H9 (cell line): ENCODE measurements around the gene SH3GLB2. TPM values are rescaled to one million over a fixed set of nuclear protein-coding genes. Genes with fewer than 3 reads are reported as not detected.

Source experiments
- DNase-seq: peaks from one replicate; pipeline ENCODE4 v3.0.0-alpha.2; 2017
- H2AFZ ChIP-seq: one replicate; pipeline ENCODE4 v1.6.1; 2013; ENCODE audit warnings: mild to moderate bottlenecking, low read length, control low read depth, moderate library complexity
- H2AK5ac ChIP-seq: 2 replicates; pipeline ENCODE4 v1.6.1; 2013; ENCODE audit warnings: low read length, control low read depth, mixed read lengths; ENCODE audit not compliant: insufficient read length
- H2BK120ac ChIP-seq: one replicate; pipeline ENCODE4 v1.6.1; 2013; ENCODE audit warnings: low read depth, mild to moderate bottlenecking, low read length, control low read depth, inconsistent platforms; ENCODE audit not compliant: poor library complexity, severe bottlenecking
- H2BK12ac ChIP-seq: 2 replicates; pipeline ENCODE4 v1.6.1; 2013; ENCODE audit warnings: low read length, control low read depth, mixed read lengths, low read depth; ENCODE audit not compliant: insufficient read length
- H2BK15ac ChIP-seq: 2 replicates; pipeline ENCODE4 v1.6.1; 2013; ENCODE audit warnings: low read depth, low read length, control low read depth
- H2BK20ac ChIP-seq: one replicate; pipeline ENCODE4 v1.6.1; 2013; ENCODE audit warnings: low read depth, mild to moderate bottlenecking, low read length, control low read depth, inconsistent platforms; ENCODE audit not compliant: poor library complexity, severe bottlenecking
- H2BK5ac ChIP-seq: 2 replicates; pipeline ENCODE4 v1.6.1; 2013; ENCODE audit warnings: low read length, control low read depth, mixed read lengths; ENCODE audit not compliant: insufficient read length
- H3K14ac ChIP-seq: 2 replicates; pipeline ENCODE4 v1.6.1; 2013; ENCODE audit warnings: low read length, control low read depth; ENCODE audit not compliant: insufficient read depth
- H3K18ac ChIP-seq: 2 replicates; pipeline ENCODE4 v1.6.1; 2013; ENCODE audit warnings: low read depth, mild to moderate bottlenecking, mixed read lengths, low read length, control low read depth; ENCODE audit not compliant: insufficient read length
- H3K23ac ChIP-seq: 2 replicates; pipeline ENCODE4 v1.6.1; 2013; ENCODE audit warnings: low read length, control low read depth, mixed read lengths, low read depth; ENCODE audit not compliant: insufficient read length
- H3K23me2 ChIP-seq: 2 replicates; pipeline ENCODE4 v1.6.1; 2013; ENCODE audit warnings: low read depth, mild to moderate bottlenecking, mixed read lengths, low read length, control low read depth; ENCODE audit not compliant: insufficient read length, poor library complexity, severe bottlenecking
- H3K27ac ChIP-seq: 2 replicates; pipeline ENCODE4 v1.5.1; 2013; ENCODE audit warnings: low read length, control low read depth, mixed read lengths, low read depth; ENCODE audit not compliant: insufficient read length
- H3K27me3 ChIP-seq: 2 replicates; pipeline ENCODE4 v1.6.1; 2013; ENCODE audit warnings: low read length, control low read depth, inconsistent platforms; ENCODE audit not compliant: insufficient read depth
- H3K4ac ChIP-seq: 2 replicates; pipeline ENCODE4 v1.6.1; 2013; ENCODE audit warnings: low read depth, mild to moderate bottlenecking, control low read depth, inconsistent platforms, low read length, moderate library complexity
- H3K4me1 ChIP-seq: 2 replicates; pipeline ENCODE4 v1.6.1; 2013; ENCODE audit warnings: low read length, control low read depth, inconsistent platforms; ENCODE audit not compliant: insufficient read depth
- H3K4me2 ChIP-seq: 2 replicates; pipeline ENCODE4 v1.6.1; 2013; ENCODE audit warnings: low read length, control low read depth, mixed read lengths; ENCODE audit not compliant: insufficient read length, insufficient read depth
- H3K56ac ChIP-seq: 2 replicates; pipeline ENCODE4 v1.6.1; 2013; ENCODE audit warnings: low read depth, mild to moderate bottlenecking, mixed read lengths, low read length, control low read depth; ENCODE audit not compliant: insufficient read length
- H3K79me1 ChIP-seq: 2 replicates; pipeline ENCODE4 v1.6.1; 2013; ENCODE audit warnings: low read depth, mild to moderate bottlenecking, moderate library complexity, low read length, control low read depth, inconsistent platforms; ENCODE audit not compliant: insufficient read depth, poor library complexity, severe bottlenecking
- H3K79me2 ChIP-seq: 2 replicates; pipeline ENCODE4 v1.6.1; 2013; ENCODE audit warnings: low read length, control low read depth, inconsistent platforms; ENCODE audit not compliant: insufficient read depth
- H3K9ac ChIP-seq: 2 replicates; pipeline ENCODE4 v1.6.1; 2013; ENCODE audit warnings: low read length, control low read depth, mixed read lengths; ENCODE audit not compliant: insufficient read length; ENCODE audit errors: extremely low read depth
- H3K9me3 ChIP-seq: one replicate; pipeline ENCODE4 v1.6.1; 2013; ENCODE audit warnings: low read depth, low read length, inconsistent platforms; ENCODE audit not compliant: control insufficient read depth
- H3T11ph ChIP-seq: one replicate; pipeline ENCODE4 v1.6.1; 2013; ENCODE audit warnings: mild to moderate bottlenecking, low read length, control low read depth, inconsistent platforms
- H4K20me1 ChIP-seq: one replicate; pipeline ENCODE4 v1.6.1; 2013; ENCODE audit not compliant: control insufficient read depth, insufficient read length, insufficient read depth
- H4K5ac ChIP-seq: 2 replicates; pipeline ENCODE4 v1.6.1; 2013; ENCODE audit warnings: low read depth, mild to moderate bottlenecking, mixed read lengths, low read length, control low read depth; ENCODE audit not compliant: insufficient read length
- H4K8ac ChIP-seq: replicated peaks from 2 replicates; pipeline ENCODE4 v1.6.1; 2013; ENCODE audit warnings: low read length, control low read depth, mixed read lengths, low read depth; ENCODE audit not compliant: insufficient read length
- H4K91ac ChIP-seq: 2 replicates; pipeline ENCODE4 v1.6.1; 2013; ENCODE audit warnings: low read depth, mild to moderate bottlenecking, moderate library complexity, mixed read lengths, low read length, control low read depth; ENCODE audit not compliant: insufficient read length
- H3K27ac Mint-ChIP-seq, 3 experiments: 2 replicates in 2 of 3; 3 replicates in 1 of 3; pipeline ENCODE4 v1.8.0; 2020 to 2021; ENCODE audit warnings: mixed read lengths in 3 of 3, mild to moderate bottlenecking in 1 of 3, moderate library complexity in 1 of 3
- H3K27me3 Mint-ChIP-seq: 2 replicates; pipeline ENCODE4 v1.8.0; 2021; ENCODE audit warnings: low read depth, mild to moderate bottlenecking, moderate library complexity, mixed read lengths
- H3K36me3 Mint-ChIP-seq, 3 experiments: 2 replicates in 2 of 3; 3 replicates in 1 of 3; pipeline ENCODE4 v1.8.0; 2020 to 2021; ENCODE audit warnings: low read depth in 3 of 3, mixed read lengths in 3 of 3; ENCODE audit not compliant: insufficient read depth in 1 of 3
- H3K4me1 Mint-ChIP-seq, 2 experiments: 2 replicates each; pipeline ENCODE4 v1.8.0; 2020; ENCODE audit warnings: mixed read lengths in 2 of 2
- H3K4me3 Mint-ChIP-seq, 2 experiments: 2 replicates in 1 of 2; 3 replicates in 1 of 2; pipeline ENCODE4 v1.8.0; 2020 to 2021; ENCODE audit warnings: mild to moderate bottlenecking in 2 of 2, mixed read lengths in 2 of 2, moderate library complexity in 1 of 2
- H3K9me3 Mint-ChIP-seq, 2 experiments: 2 replicates in 1 of 2; 3 replicates in 1 of 2; pipeline ENCODE4 v1.8.0; 2020; ENCODE audit warnings: mild to moderate bottlenecking in 2 of 2, mixed read lengths in 2 of 2, moderate library complexity in 1 of 2
- WGBS: extraction: QIAGEN DNeasy Blood & Tissue Kit; methylation state at CpG from one replicate; pipeline ENCODE4 v1.1.7; 2013; ENCODE audit warnings: missing lambda C conversion rate, low lambda C conversion rate, mixed read lengths; ENCODE audit not compliant: insufficient read length; ENCODE audit errors: extremely low coverage; 5-methylcytosine and 5-hydroxymethylcytosine counted together
- total RNA-seq: library from RNA; stranded (reverse); gene quantifications from 2 replicates; pipeline ENCODE4 v1.2.1, GENCODE V29; 2021
- TF ChIP-seq, protein P1 (sequence below): fragments of 200-600 bp; sonication (generic); conservative IDR thresholded peaks from 3 replicates; pipeline ENCODE4 v1.8.0; 2021; ENCODE audit warnings: antibody characterized with exemption, mild to moderate bottlenecking

Gene SH3GLB2
- total RNA-seq, 1 experiment from 2014 or later: 69.5 TPM

DNA sequence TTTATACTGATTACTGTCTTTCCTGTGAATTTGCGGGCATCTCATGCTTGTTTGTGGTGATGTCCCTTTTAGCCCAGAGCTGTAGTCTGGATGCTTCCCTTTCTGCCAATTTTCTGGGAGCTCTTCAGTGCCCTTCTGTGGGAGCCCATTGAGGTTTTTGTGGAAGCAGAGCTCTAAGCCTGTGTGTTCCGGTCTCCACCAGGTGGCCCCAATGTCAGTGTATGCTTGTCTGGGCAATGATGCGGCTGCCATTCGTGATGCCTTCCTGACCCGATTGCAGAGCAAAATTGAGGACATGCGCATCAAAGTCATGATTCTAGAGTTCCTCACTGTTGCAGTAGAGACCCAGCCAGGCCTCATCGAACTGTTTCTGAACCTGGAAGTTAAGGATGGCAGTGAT is 35.1 kb downstream of the SH3GLB2 start:
- no peak overlapping the region for H2BK5ac ChIP-seq
- peaks cover 54 to 75% (median 64%) of the 10 kb centered on the region in 3 experiments; a peak in 6 of 7 replicates for H3K36me3 Mint-ChIP-seq
- no peaks in the 10 kb centered on the region for H3K4me1 ChIP-seq
- TF ChIP-seq, protein P1, sequence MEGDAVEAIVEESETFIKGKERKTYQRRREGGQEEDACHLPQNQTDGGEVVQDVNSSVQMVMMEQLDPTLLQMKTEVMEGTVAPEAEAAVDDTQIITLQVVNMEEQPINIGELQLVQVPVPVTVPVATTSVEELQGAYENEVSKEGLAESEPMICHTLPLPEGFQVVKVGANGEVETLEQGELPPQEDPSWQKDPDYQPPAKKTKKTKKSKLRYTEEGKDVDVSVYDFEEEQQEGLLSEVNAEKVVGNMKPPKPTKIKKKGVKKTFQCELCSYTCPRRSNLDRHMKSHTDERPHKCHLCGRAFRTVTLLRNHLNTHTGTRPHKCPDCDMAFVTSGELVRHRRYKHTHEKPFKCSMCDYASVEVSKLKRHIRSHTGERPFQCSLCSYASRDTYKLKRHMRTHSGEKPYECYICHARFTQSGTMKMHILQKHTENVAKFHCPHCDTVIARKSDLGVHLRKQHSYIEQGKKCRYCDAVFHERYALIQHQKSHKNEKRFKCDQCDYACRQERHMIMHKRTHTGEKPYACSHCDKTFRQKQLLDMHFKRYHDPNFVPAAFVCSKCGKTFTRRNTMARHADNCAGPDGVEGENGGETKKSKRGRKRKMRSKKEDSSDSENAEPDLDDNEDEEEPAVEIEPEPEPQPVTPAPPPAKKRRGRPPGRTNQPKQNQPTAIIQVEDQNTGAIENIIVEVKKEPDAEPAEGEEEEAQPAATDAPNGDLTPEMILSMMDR: peak; percentile 53
- no peak overlapping the region for H3K4ac ChIP-seq
- DNase-seq: peak; percentile 52
- H3K27ac ChIP-seq: no peak overlapping the region
- no peak overlapping the region for H2AFZ ChIP-seq
- no peak overlapping the region for H2BK12ac ChIP-seq
- no peaks in the 10 kb centered on the region for H3K27me3 ChIP-seq
- H3K18ac ChIP-seq: no peak overlapping the region
- H3K14ac ChIP-seq: no peak overlapping the region
- no peaks in the 10 kb centered on the region for H3K23me2 ChIP-seq
- H3K27me3 Mint-ChIP-seq: no peaks in the 10 kb centered on the region
- H3K9ac ChIP-seq: no peak overlapping the region
- H3K9me3 ChIP-seq: no peaks in the 10 kb centered on the region
- no peak overlapping the region for H2BK120ac ChIP-seq
- no peaks in the 10 kb centered on the region for H3K79me1 ChIP-seq
- H3K4me3 Mint-ChIP-seq: no peak overlapping the region
- H3K4me1 Mint-ChIP-seq: no peaks in the 10 kb centered on the region
- no peaks in the 10 kb centered on the region for H4K20me1 ChIP-seq
- H3K79me2 ChIP-seq: no peaks in the 10 kb centered on the region
- whole genome bisulfite sequencing: no CpG with 5 or more reads among the region's 7 CpGs
- no peak overlapping the region for H4K91ac ChIP-seq
- H3T11ph ChIP-seq: no peak overlapping the region
- H2AK5ac ChIP-seq: no peak overlapping the region
- peak overlapping the region; percentile 44 for H3K56ac ChIP-seq
- no peak overlapping the region; a peak in 2 of 7 replicates for H3K27ac Mint-ChIP-seq
- H2BK15ac ChIP-seq: no peak overlapping the region
- H3K23ac ChIP-seq: no peak overlapping the region
- no peaks in the 10 kb centered on the region for H3K9me3 Mint-ChIP-seq
- no peak overlapping the region for H3K4me2 ChIP-seq
- no peak overlapping the region for H2BK20ac ChIP-seq
- peak overlapping the region; percentile 70 for H4K8ac ChIP-seq
- no peak overlapping the region for H4K5ac ChIP-seq
